GM10248 (cell line): ENCODE data around the gene MAP4K4.
A peak's percentile ranks its signal among the peaks of the same experiment; 100 is the strongest.

ENCODE experiments used
- CTCF ChIA-PET: fragments of 300-600 bp; sonication (Branson Sonifier 250); formaldehyde crosslinking; extraction: SDS; loops from one replicate; lab custom pipeline; 2021; ENCODE audit warnings: antibody characterized with exemption; lab: Yijun Ruan, JAX
- POLR2A ChIA-PET: fragments of 350-650 bp; sonication (Branson Sonifier 250); formaldehyde crosslinking; extraction: SDS; loops from one replicate; lab custom pipeline; 2020; ENCODE audit warnings: antibody characterized with exemption; lab: Yijun Ruan, JAX
- DNase-seq: peaks from one replicate; pipeline ENCODE4 v3.0.0; 2012; ENCODE audit errors: extremely low spot score
- CTCF ChIP-seq: IDR thresholded peaks from 2 replicates; pipeline ENCODE4 v1.5.1; 2012; ENCODE audit warnings: mild to moderate bottlenecking, low read depth; ENCODE audit errors: extremely low read depth, missing control alignments, control extremely low read depth

MAP4K4 gene

GRCh38 chr2:101900375-101900774 is 202.9 kb downstream of the MAP4K4 start:
- TF ChIP-seq CTCF, result no peak
- POLR2A ChIA-PET, result no interaction called here
- CTCF ChIA-PET, result interaction anchor here (1.4 kb wide), 1 partner anchor 16 kb away, joined by 9 read pairs; no protein-coding TSS in a partner anchor
- DNase-seq, result peak; percentile 24

- CTCF ChIA-PET, result interaction anchor here (1.3 kb wide), 1 partner anchor 260 kb away, joined by 3 read pairs; no protein-coding TSS in a partner anchor
These were observed 203.7 kb downstream of the MAP4K4 start for GRCh38 chr2:101901241-101901640.

GRCh38 chr2:101902169-101902568 is 204.7 kb downstream of the MAP4K4 start:
- ChIA-PET CTCF (interaction anchor here (1.1 to 1.3 kb wide), 2 partner anchors 9 to 259 kb away, joined by 3 read pairs; no protein-coding TSS in a partner anchor), POLR2A (no interaction called here)
- no peak for TF ChIP-seq CTCF
- no peak for DNase-seq

More at GRCh38 chr2:101901241-101901640, 203.7 kb downstream of the MAP4K4 start:
- DNase-seq, result no peak
- TF ChIP-seq CTCF, result no peak
- POLR2A ChIA-PET, result no interaction called here

GRCh38 chr2:101904916-101905315 is 207.4 kb downstream of the MAP4K4 start:
- TF ChIP-seq CTCF, result no peak
- no peak for DNase-seq
- CTCF ChIA-PET, result interaction anchor here (1.1 kb wide), 1 partner anchor 21 kb away, joined by 3 read pairs; no protein-coding TSS in a partner anchor
- POLR2A ChIA-PET, result no interaction called here

GRCh38 chr2:101905746-101906336 is 208.3 kb downstream of the MAP4K4 start:
- CTCF ChIA-PET, result interaction anchor here (1.1 kb wide), 1 partner anchor 22 kb away, joined by 3 read pairs; no protein-coding TSS in a partner anchor
- POLR2A ChIA-PET, result no interaction called here
- TF ChIP-seq CTCF, result no peak
- DNase-seq, result no peak

- DNase-seq, result no peak
- POLR2A ChIA-PET, result no interaction called here
- no peak for TF ChIP-seq CTCF
- CTCF ChIA-PET, result no interaction called here
These were observed 212.3 kb downstream of the MAP4K4 start for GRCh38 chr2:101909760-101910159.
